ENCODE data around the gene PCID2.

Gene PCID2

DNA sequence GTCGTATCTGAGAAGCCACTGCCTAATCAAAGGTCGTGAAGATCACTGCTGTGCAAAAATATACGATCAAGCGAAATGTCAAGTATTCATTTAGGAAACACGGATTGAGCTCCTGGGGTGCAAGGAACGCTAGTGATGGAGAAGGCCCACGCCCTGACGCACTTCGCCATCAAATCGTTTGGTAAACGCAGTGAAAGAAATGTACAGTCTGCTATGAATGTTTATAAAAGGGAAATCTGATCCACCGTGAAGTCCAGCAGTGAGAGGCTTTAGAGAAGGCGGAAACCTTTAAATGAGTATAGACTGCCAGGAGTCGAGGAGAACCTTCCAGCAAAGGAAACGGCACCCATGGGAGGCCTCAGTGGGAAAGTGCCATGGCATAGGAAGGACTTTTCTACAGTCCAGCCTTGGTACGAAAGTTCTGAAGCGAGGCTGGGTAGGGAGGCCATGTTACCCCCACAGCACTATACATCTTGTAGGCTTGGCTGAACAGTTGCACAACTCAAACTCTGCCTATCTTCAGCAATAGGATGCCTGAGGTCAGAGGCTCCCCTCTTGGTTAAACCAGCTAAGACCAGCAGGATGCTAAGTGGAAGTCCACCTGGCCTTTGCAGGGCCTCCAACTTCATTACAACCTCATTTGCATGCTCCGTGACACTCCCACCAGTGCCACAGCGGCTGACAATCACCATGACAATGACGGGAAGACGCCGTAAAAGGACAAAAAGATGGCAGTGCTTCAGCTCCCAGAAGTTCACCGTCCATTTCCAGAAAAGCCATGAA lies 20.4 kb downstream of the PCID2 start:
- in situ Hi-C loops (cut with MboI; ENCODE audit: low sequenced_read_pairs): no loop called here

DNA sequence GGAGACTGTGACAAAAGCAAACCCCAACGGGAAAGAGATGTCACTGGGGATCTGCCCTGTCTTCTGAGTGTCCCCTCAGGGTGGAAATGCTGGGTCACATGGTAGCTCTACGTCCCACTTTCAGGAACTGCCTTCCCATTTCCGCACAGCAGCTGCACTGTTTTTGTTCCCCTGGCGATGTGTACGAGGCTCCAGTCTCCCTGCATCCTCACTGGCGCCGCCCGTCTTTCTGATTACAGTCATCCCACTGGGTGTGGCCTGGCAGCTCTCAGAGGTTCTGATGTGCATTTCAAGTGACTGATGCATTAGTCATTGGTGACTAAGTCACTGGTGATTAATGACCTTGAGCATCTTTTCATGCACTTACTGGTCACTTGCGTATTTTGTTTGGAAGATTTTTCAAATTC lies 21.2 kb downstream of the PCID2 start:
- in situ Hi-C loops (cut with MboI; ENCODE audit: low sequenced_read_pairs): no loop called here

DNA sequence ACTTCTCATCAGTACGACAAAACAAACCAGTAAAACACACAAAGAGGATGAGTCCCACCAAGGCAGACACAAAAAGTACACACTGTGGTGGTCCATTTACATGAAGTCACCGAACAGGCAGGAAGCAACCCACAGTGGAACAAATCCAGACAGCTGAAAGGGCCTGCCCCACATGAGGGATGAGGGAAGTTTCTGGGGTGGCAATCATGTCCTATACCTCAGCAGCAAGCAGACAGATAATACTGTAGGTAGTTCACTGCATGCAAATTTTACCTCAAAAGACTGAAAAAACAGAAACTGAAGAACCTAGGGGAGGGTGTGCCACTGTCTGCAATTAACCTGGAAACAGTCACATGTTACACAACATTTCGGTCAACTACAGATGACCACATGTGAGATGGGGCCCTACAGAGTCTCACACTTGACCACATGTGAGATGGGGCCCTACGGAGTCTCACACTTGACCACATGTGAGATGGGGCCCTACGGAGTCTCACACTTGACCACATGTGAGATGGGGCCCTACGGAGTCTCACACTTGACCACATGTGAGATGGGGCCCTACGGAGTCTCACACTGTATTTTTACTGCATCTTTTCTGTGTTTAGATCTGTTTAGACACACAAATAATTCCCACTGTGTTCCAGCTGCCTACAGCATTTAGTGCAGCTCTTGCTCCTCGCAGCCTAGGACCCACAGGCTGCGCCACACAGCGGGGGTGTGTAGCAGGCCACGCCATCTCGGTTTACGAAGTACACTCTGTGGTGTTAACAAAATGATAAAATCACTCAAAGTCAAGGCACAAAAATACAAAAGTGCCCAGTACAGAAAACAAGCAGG lies 22.2 kb downstream of the PCID2 start:
- in situ Hi-C loops (cut with MboI; ENCODE audit: low sequenced_read_pairs): no loop called here

DNA sequence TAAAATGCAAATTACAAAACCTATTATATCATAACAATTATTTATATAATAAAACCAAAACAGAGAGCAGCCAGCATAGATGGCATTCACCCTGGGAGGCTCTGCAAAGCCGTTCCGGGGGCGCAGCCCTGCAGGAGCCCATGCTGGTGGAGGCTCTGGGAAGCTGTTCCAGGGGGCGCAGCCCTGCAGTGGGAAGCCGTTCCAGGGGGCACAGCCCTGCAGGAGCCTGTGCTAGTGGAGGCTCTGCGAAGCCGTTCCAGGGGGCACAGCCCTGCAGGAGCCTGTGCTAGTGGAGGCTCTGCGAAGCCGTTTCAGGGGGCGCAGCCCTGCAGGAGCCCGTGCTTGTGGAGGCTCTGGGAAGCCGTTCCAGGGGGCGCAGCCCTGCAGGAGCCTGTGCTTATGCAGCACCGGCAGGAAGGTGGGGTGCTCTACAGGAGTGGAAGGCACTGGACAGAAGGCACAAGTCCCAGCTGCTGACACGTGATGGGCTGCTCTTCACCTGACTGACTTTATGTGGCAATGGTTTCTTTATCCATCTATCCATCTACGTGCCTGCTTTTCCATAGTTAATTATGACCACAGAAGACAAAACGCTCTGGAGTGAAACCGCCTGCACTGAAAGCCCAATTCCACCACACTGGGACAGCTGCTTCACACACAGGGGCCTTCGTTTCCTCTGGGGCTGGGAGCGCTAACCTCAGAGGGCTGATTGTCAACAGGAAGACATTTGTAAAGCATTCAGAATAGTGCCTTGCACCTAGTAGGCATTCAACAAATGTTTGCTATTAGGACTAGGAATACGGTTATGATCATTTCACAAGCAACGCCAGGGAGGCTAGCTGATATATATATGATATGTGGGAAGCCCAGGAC lies 23.7 kb downstream of the PCID2 start:
- in situ Hi-C loops (cut with MboI; ENCODE audit: low sequenced_read_pairs): no loop called here

DNA sequence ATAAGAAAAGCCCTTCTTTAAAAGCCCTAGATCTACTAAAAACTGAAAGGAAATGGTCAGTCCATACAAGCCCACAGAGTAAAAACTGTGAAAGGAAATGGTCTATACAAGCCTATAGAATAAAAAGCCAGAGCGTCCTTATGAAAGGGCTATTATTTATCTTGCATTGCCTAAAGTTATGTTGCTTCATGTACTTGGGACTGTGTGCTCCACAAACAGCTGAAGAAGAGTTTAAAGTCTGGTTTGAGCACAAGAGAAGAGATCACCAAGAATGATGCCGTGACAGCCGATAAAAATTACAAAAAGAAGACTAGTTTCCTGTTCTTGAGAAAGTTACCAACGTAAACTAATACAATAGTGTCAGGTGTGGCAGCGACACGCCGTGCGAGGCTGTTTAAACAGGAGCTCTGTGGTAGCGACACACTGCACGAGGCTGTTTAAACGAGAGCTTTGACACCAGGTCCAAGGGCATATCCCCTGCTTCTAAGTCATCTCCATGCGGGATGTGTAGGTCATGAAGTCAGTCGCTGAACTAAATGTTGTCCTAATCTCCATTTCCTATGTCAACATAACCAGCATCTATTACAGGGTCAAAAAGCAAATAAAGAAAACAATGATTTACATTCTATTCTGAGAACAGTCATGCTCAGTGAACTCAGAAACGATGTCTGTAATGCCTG lies 24.9 kb downstream of the PCID2 start:
- in situ Hi-C loops (cut with MboI; ENCODE audit: low sequenced_read_pairs): no loop called here

DNA sequence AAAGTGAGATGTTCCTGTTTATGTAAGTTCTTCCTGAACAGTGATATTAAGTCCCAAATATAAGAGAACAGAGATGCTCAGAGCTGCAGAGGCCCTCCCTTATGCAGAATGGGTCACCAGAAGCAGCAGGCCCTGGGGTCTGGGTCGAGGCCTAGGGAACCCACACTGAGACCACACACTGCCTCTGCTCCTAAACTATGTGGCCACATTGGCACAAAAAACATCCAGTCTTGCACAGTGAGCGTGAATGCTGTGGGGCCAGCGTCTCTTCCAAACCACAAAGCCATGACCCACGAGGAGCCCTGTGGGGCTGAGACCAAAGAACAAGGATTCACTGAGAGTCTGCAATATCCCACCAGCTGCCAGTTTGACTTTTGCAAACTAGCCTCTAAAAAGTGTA lies 26.4 kb downstream of the PCID2 start:
- in situ Hi-C loops (cut with MboI; ENCODE audit: low sequenced_read_pairs): no loop called here

DNA sequence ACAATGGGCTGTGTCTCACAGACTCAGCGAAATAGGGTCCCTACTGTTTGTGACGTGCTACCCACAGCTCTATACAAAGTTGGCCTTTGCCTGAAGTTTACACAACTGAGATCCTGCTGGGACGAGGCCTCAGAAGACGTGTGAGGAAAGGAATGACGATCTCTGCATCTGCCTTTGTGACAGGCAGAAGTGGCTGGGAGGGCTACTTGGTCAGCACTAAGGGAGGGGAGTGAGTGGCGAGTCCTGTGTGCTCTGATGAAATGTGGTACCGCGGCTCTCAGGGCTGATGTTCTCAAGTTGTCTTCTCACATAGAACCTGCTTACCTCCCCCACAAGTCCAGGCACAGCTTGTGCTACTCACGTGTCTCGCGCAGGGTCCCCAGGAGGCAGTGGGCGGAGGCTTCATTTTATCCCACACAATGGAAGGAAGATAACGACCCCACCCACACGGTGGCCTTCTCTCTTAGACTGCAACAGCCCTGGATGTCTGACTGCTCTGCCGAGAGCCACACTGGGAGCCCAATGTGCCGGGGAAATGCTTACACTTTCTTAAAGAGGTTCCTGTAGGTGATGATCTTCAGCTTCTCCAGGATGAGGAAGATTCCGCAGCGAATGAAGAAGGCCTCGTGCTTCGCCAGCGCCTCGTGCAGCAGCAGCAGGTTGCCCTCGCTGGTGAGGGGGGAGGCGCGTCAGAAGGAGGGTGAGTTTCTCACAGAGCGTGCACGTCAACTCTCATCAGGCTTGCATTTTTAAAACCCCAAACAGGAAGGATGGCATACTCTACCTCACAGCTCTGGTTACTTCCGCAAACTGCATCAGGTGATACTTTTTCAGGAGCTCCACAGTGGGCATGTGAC lies 28.9 kb downstream of the PCID2 start:
- in situ Hi-C loops (cut with MboI; ENCODE audit: low sequenced_read_pairs): no loop called here

DNA sequence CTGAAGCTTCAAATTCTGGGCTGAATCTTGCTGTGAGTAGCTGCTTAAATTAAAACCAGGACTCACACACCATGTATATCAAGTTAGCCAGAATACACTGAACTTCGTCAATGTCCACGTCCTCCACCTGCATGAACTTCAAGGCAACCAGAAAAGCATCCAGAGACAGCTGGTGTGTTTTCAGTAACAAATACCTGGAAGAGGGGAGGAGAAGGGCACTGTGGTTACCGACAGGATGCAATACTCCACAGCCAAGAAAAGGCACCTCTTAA lies 29.6 kb downstream of the PCID2 start:
- in situ Hi-C loops (cut with MboI; ENCODE audit: low sequenced_read_pairs): no loop called here

DNA sequence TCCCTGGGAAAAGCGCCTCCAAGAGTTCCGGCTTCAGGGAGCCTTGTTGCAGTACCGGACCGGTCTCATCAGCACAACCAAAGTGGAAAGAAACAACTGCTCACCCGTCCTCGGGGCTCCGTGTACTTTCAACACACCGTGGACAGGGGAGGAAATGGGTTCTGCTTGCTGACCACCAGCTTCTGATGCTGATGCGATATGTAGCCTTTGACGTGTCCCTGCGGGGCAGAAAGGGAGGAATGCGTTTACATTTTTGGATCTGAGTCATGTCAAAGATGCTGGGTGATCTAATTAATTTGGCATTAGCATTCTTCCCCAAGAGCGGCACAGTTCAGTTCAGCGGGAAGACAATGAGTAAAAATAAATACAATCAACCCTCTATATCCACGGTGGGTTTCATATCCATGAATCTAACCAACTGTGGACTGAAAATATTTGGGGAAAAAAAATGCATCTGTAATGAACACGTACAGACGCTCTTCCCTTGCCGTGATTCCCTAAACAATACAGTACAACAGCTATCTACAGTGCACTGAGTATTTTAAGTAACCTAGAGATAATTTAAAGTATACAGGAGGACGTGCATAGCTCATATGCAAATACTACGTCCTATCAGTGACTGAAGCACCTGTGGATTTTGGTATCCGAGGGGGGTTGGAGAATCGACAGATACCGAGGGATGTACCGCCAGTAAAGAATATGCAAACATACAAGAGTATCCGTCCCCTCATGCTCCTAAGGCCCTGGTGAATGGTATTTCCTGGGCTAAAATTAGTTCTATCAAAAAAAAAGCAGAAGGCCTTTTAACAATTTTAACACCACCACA lies 30.2 kb downstream of the PCID2 start:
- in situ Hi-C loops (cut with MboI; ENCODE audit: low sequenced_read_pairs): no loop called here

DNA sequence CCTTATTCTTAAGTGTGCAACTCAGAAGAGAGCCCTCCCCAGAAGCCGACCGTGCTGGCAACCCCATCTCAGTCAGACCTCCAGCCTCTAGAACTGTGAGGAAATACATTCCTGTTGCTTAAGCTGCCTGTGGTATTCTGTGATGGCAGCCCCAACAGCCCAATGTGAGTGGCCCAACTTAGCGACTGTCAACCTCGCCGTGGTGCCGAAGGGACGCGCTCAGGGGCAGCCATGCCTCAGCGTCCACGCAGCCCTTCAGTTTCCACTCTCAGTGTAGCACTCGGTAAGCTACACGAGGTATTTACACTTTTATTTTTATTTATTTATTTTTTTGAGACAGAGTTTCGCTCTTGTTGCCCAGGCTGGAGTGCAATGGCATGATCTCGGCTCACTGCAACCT lies 31.6 kb downstream of the PCID2 start:
- in situ Hi-C loops (cut with MboI; ENCODE audit: low sequenced_read_pairs): no loop called here

DNA sequence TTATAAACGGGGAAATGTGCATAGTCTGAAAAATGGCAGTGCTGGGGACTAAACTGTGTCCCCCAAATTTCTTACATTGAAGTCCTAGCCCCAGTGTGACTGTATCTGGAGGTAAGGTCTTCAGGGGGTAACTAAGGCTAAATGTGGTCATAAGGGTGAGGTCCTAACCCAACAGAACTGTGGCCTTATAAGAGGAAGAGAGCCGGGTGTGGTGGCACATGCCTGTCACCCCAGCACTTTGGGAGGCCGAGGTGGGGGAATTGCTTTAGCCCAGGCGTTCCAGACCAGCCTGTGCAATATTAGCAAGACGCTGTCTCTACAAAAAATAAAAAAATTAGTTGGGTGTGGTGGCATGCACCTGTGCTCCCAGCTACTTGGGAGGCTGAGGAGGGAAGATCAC lies 32.2 kb downstream of the PCID2 start:
- in situ Hi-C loops (cut with MboI; ENCODE audit: low sequenced_read_pairs): no loop called here

DNA sequence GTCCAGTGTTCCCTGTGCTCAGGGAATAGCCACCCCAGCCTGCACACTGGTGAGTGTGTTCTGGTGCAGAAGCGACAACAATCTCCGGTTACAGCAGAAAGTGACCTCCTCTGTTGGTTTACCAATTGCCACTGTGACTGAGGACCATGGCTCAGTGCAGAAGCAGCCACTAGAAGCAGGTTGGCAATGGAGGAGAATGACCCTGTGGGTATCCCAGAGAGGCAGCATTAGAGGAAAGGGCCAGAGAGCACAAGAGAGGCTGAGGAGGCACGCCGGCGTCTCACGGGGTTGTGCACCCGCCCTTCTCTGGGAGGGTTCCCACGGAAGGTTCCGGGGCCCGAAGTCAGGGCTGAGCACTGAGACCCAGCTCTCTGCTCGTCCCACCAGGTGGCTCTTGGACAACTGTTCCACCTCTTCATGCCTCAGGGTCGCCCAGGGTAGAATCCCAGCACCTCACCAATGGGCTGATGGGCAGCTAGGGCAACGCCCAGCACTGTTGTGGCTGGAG lies 36.0 kb downstream of the PCID2 start:
- in situ Hi-C loops (cut with MboI; ENCODE audit: low sequenced_read_pairs): no loop called here

DNA sequence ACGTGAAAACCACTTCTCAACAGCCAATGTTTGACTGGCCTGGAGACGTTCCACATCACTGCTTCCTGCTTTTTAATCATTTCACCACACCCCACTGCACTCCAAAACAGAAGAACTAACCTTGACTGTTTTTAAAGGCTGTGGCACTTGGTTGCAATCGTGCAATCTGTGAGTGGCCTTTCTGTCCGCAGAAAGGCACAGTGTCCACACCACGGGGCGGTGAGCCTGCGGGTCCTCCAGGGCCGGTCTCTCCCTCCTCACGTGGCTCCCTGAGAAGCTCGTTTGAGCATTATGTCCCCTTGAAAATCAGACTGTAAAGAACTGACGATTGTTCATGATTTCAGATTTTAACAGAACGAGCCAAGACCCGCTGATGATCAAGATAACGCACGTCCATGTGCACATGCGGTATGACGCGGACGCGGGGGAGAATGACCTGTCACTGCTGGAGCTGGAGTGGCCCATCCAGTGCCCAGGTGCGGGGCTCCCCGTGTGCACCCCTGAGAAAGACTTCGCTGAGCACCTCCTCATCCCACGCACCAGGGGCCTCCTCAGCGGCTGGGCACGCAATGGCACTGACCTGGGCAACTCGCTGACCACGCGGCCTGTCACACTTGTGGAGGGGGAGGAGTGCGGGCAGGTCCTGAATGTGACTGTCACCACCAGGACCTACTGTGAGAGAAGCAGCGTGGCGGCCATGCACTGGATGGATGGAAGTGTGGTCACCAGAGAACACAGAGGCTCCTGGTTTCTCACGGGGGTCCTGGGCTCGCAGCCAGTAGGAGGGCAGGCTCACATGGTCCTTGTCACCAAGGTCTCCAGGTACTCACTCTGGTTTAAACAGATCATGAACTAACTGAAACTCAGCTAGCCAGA lies 37.0 kb downstream of the PCID2 start:
- in situ Hi-C loops (cut with MboI; ENCODE audit: low sequenced_read_pairs): no loop called here

DNA sequence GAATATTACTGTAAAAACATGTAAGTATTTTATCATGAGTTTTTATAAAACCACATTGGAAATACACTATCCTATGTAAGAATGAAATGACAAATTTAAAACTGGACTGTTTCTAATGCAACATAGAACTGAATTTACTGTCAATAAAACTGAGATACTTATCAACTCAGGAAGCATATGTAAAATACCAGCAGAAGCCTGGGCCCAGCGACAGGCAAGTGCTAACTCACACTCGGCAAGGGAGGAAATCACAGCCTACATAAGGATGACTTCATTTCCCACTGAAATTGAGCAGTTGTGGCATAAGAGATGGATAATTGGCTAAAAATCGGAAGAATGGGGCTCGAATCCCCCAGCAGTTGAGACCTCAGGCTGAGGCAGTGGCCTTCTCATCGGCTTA lies 38.0 kb downstream of the PCID2 start:
- in situ Hi-C loops (cut with MboI; ENCODE audit: low sequenced_read_pairs): no loop called here

DNA sequence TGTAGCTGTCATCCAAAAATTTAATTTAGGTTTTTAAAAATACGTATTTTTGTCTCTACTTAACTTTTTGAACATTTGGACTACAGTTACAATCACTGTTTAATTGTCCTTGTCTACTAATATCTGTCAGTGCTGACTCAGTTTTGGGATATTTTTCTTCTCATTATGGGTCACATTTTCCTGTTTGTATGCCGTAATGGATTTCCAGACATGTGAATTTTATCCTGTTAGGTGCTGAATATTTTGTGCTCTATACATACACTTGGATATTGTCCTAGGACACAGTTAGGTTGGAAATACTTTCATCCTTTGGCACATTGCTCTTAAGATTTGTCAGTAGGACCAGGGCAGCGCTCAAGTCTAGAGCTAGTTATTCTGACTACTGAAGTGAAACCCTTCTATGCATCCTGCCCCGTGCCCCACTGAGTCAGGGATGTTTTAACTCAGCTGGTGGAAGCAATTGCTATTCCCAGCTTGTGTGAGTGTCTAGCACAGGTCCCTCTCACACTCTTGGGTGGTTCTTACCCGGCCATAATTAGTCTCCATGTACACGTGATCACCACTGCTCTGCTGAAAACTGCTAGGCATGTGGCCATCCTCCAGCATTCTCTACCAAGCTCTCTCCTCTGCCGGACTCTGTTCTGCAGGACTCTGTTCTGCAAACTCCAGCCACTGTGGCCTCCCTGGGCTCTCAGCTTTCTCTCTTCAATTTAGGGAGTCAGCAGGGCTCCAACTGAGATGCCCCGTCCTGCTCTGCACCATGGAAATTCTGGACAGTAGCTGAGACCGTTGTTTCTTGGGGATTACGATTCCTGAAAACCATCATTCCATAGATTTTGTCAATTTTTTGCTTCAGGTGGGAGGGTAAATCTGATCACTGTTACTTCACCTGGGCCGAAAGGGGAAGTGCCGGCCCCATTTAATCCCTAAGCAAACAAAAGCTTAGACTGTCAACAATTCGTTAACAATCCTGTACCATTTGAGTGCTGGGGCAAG lies 38.9 kb downstream of the PCID2 start:
- in situ Hi-C loops (cut with MboI; ENCODE audit: low sequenced_read_pairs): no loop called here

DNA sequence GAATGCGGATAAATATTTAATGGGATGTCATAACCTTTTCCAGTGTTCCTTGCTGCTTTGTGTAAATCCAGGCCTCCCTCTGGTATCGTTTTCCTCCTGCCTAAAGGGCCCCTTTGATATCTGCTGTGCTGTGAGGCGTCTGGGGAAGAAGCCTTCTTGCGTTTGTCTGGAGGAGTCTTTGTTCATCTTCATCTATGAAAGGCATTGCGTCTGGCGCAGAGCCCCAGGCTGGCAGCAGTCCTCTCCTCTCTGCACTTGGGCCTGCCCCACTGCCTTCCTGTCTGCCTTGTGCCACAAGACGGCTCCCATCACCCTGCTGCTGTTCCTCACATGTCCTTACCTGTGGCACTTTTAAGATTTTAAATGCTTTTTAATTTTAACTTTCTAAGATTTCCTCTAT lies 40.3 kb downstream of the PCID2 start:
- in situ Hi-C loops (cut with MboI; ENCODE audit: low sequenced_read_pairs): no loop called here

DNA sequence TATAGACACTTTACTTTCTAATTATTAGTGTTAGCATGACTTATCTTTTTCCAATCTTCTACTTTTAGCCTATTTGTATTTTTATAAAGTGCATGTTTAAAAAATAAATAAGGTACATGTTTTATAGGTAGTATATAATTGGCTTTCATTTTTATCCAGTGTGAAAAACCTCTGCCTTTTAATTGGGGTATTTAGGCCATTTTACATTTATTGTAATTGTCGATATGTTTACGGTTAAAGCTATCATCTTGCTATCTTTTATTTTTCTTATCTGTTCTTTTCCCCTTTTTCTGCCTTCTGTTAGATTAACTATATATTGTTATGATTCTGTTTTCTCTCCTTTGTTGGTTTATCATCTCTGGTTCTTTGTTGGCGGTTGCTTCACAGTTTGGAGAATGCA lies 40.9 kb downstream of the PCID2 start:
- in situ Hi-C loops (cut with MboI; ENCODE audit: low sequenced_read_pairs): no loop called here

Measured in HL-60/S4 (cell line).